HG02970 (cell line): Measurements from ENCODE around the gene AKAP9.
"Not testable (repeated sequence)": the region's sequence is repeated elsewhere in the genome, so short reads cannot be mapped to it uniquely, and the experiment has no call there.

Experiments used
- ATAC-seq: cut with Tn5 transposase; IDR thresholded peaks from one replicate; pipeline ENCODE4 v1.9.1; 2021; ENCODE audit warnings: mild to moderate bottlenecking, moderate library complexity, moderate number of reproducible peaks; ENCODE audit not compliant: unreplicated experiment, low FRiP score

Gene AKAP9

DNA sequence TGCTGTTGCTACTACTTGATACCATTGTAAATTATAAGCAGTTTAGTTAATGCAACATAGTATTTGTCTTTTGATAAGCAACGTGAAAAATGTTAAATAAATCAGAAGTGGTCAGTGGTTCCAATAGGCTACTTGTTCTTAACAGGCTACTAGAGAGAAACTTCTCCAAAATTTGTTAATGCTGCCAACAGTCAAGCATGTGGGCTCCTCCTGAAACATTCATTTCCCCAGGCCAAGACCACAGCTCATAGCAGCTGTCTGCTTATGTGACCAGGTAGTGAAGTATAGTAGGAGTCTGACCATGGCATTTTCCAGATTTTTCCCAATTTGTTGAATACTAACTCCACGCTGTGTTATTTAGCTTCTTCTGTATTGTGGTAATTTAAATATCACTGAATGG lies 112.7 kb downstream of the AKAP9 start:
- ATAC-seq = no peak

DNA sequence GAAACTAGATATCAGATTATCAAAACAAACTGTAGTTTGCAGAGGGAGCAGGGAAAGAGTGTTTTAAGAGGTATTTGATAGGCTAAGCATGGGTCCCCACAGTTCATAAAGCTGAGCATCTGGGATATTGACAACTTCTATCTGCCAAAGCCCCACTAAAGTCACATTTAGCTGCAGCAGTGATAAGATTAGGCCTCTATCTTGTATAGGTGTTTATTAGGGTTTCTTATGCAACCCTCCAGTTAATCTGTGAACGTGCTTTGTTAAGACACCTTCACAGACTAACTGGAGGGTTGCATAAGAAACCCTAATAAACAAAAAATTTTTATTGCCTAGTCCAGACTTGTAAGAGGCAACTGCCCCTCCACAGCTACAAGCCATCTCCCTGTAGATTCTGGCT lies 115.6 kb downstream of the AKAP9 start:
- no peak for ATAC-seq

DNA sequence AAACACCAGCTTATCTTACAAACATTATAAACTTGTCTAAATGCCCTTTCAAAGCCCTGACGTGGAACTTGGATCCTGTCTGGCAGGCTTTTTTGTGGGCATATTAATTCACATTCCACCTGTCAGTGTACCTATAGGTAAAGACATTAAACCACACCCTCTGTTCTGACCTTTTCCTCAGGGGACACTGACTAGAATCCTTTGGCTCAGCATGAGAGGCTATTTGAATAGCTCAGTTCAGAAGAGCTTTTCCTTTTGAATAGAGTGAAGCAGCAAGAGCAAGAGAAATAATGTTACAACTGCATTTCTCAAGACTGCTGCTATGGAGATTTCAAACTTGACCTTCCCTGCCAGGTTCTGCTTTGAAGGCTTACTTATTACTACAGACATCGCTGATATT lies 116.7 kb downstream of the AKAP9 start:
- ATAC-seq = no peak

DNA sequence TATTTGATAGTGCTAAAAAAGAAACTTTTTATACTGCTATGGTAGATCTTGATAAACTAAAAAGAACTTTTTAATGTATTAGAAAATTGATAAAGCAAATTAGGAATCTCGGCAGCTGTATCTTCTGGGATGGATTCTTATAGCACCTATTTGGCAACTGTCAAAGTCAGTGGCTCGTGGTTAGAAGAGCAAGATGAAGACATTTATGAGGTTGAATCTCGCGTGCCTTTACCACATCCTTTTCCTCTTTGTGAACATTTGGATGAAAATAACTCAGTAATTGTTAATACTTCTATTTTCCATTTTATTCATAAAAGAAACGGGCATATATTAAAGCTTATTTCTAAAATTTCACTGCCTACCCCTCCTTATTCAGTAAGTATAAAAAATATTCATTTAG lies 117.4 kb downstream of the AKAP9 start:
- no peak for ATAC-seq

DNA sequence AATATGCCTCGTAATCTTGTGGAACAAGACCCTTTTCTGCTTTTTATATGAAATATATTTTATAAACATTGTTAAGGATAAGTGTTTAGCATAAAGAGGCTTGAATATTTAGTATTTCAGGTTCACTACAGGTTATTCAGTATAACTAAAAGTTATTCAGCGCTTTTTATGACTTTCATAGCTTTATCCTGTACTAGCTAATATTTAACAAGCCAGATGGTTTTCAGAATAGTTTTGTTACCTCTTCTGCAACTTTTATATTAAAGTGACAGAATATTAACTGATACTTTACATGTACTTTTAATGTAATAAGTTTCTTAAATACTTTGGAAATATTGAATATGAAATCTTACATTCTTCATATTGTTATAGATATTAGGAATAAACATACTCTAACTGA lies 118.2 kb downstream of the AKAP9 start:
- no peak for ATAC-seq

- no peak for ATAC-seq
Observed at GRCh38 chr7:92061154-92061553, 120.5 kb downstream of the AKAP9 start.

DNA sequence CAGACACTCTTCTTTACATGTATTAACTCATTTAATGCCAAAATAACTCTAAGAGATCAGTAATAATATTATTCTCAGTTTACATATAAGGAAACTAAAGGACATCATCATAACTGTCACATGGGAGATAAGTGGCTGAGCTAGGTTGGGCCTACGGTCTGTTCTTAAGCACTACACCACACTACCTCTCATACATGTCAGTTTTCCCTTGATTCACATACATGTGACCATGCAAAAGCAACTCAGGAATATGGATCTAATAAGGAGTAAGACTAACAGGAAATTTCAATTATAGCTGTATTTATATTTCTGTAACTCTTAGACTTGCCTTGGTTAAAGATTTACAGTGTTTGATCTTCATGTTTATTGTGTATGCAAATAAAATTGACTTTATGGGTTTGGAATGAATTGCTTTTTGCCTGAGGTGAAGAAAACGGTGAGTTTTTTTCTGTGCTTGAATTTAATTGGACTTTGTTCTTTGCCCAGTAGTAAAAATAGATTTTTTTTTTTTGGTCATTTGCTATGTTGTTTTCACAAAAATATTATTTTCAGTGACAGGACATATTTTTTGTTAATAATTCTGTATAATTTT lies 123.9 kb downstream of the AKAP9 start:
- no peak for ATAC-seq

- no peak for ATAC-seq
Observed at GRCh38 chr7:92071032-92071431, 130.4 kb downstream of the AKAP9 start.

DNA sequence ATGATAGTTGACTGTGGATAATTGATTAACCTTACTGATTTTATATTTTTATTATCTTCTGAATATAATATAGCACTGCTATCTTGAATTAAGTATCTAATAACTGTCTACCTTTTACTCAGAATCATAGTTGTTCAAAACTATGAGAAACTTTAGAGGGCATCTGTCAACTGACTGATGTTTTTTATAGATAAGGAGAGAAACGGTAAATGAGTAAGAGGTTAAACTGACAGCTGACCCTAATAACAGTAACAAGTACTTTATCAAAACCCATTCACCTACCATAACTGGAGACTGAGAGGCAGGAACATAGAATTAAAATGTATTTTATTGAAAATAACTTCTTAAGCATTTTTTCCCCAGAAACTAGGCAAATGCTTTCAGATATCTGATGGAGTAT lies 131.5 kb downstream of the AKAP9 start:
- ATAC-seq = no peak

- ATAC-seq = no peak
Observed at GRCh38 chr7:92072708-92073107, 132.0 kb downstream of the AKAP9 start.

GRCh38 chr7:92075455-92076158 lies 134.9 kb downstream of the AKAP9 start:
- no peak for ATAC-seq

DNA sequence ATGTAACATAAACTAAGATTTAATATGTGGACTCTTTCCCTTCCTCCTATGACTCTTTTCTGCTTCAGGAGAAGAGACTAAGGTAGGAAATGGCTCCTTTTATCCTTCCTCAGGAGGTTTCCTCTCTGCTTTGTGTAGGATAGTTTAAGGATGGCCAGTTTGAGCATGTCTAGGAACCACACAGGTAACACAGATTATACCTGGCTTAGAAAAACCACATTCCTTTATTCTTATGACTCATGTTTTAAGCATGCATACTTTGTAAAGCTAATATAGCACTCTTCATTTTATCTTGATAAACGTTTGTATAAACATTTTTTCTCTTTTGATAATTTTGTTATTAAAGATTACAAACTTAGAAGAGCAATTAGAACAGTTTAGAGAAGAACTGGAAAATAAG lies 135.8 kb downstream of the AKAP9 start:
- ATAC-seq = no peak

GRCh38 chr7:92083922-92084321 lies 143.3 kb downstream of the AKAP9 start:
- not testable (repeated sequence) for ATAC-seq

GRCh38 chr7:92088266-92088665 lies 147.6 kb downstream of the AKAP9 start:
- ATAC-seq = no peak

DNA sequence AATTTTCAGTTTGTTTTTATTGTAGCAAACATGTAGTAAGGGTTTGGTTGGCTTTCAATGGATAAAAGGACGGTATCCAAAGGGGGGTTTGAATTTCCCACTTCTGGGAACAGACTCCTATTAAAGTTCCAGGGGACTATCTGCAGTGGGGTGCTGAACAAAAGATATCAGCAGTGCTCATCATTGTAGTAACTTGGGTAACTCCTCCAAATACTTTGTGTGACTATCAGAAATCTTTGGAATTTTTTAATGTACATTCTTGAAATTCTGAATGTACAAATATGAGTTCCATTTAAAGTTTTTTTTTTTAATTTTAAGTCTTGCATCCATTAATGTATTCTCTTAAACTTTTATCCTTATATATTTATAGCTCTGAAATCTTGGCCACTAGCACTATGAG lies 151.5 kb downstream of the AKAP9 start:
- ATAC-seq = no peak

GRCh38 chr7:92095380-92095779 lies 154.7 kb downstream of the AKAP9 start:
- ATAC-seq = no peak

GRCh38 chr7:92100534-92100933 lies 159.9 kb downstream of the AKAP9 start:
- ATAC-seq = no peak

DNA sequence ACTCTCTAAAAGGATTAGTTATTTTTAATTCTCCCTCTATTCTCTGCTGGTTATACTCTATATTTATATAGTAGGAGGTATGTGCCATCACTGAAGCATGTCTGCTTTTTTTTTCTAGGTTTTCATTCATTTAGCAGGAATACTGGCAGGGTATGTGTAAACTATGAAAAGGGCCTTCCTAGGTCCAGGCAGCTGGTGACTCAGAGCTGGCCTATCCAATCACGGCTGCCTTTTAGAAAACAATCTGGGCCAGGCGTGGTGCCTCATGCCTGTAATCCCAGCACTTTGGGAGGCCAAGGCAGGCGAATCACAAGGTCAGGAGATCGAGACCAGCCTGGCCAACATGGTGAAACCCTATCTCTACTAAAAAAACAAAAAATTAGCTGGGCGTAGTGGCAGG lies 162.2 kb downstream of the AKAP9 start:
- not testable (repeated sequence) for ATAC-seq

GRCh38 chr7:92108821-92109220 lies 168.2 kb downstream of the AKAP9 start:
- ATAC-seq = no peak

DNA sequence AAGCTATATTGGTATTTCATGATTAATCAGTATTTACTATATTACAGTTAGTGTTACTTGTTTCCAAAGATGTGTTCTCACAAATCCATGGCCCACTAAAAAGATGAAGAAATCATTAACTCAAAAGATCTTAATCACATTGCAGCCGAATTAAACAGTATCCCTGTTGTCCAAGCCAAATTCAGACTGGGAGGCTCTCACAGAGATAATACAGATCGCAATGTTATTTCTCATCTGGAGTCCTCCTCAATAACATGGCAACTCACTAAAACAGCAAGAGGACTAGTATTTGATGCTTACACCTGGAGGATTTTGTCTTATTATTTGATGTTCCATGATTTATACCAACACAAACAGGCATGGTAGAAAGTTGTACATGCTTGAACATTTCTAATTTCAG lies 170.2 kb downstream of the AKAP9 start:
- no peak for ATAC-seq

DNA sequence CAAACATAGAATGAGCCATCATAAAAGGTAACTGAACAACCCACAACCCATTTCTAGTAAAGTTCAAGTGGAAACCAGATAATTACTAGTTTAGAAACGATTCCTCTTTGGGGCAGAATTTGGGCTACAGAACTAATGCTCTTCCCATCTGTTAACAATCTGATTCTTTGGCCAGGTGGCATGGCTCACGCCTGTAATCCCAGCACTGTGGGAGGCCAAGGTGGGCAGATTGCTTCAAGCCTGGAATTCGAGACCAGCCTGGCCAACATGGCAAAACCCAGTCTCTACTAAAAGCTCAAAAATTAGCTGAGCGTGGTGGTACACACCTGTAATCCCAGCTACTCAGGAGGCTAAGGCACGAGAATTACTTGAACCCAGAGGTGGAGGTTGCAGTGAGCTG lies 175.2 kb downstream of the AKAP9 start:
- ATAC-seq = no peak

DNA sequence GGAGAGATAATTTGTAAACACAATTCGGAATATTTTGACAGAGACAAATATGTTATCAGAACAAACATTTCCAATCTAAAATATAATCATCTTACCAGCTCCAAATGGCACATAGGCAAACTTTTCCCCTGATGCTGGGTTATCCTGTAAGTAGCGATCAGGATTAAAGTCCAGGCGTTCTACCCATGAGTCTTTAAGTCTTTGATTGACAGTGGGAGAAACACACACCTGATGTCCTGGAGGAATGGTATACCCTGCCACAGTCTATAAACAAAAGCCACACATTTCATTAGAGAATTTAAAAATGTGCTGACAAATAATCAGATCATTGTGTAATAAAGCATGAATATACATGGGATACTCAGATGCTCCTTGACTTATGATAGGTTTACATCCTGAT lies 176.3 kb downstream of the AKAP9 start:
- no peak for ATAC-seq
